Occipital lobe (tissue), 2 donors: ENCODE measurements around the gene ZNF148. TPM values are rescaled to one million over a fixed set of nuclear protein-coding genes. Genes with fewer than 3 reads are reported as not detected.

Experiments
- DNase-seq: peaks from one replicate; lab custom pipeline; 2025; lab: John Stamatoyannopoulos, UW
- total RNA-seq: library from RNA; depleted of rRNA; stranded (reverse); fragments of >200 nt; gene quantifications from one replicate; pipeline ENCODE4 v1.2.3, GENCODE V29; 2014

Gene ZNF148
- total RNA-seq, 1 donor from 2014 or later, result 111 TPM

DNA sequence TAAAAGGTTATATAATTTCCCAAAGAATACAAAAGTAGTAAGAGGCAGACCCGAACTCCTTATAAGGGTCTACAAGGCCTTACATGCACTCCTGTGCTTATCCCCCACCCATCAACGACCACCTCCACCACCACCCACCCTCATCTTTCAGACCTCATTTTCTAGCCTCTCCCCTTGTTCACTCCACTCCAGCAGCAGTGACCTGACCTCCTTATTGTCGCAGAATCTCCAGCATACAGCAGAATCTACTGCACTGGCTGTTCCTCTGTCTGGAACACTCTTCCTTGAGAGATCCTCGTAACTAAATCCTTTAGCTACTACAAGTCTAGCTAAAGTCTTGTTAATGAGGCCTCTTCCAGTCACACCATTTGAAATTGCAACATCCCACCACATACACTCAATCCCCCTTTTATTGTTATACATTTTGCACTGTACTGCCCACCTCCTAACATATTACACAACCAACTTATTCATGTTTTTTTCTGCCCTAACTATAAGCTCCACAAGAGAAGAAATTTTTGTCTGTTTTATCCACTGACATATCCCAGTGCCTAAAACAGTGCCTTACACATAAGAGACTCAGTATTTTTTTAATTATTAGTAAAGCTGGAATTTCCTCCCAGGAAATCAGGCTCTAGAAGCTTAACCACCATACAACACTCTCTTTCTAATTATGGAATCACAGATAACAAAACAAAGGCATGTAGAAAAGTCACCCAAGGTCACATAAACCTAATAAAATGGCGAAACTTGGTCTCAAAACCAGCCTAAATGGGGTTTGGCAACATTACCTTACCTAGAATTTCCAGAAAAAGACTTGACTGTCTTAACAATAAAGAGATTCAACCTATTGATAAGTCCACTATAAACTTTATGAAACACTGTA lies 40.2 kb downstream of the ZNF148 start:
- no peak for DNase-seq

DNA sequence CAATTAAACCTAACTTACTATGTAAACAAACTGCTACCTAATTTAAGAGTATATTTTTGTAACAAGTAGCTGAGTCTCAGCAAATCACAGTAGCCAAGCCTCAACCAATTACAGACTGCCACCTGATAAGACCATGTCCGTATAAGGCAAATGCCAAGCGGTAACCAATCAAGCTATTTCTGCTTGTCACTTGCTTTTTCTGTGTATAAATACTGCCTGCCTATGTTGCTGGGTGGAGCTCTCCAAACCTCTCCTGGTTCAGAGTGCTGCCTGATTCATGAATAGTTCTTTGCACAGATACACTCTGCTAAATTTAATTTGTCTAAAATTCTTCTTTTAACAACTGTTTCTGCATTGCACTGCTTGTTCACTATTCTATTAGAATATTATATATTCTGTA lies 42.6 kb downstream of the ZNF148 start:
- DNase-seq, result no peak

DNA sequence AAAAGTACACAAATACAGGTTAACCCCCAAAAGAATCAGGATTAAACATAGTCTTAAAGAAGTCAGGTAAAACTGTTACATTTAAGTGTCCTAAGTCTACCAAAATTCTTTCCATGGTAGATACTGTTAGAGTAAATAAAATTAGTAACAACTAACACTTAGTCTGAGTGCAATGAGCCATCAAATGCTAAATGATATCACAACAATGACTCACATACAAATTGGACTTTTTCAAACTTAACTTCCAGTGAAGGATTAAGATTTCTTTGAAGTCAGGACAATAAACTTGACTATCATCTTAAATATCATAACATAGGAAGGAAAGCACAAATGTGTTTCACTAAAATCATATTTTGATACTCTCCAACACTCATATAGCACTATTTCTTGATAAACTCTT lies 43.9 kb downstream of the ZNF148 start:
- DNase-seq, result no peak

DNA sequence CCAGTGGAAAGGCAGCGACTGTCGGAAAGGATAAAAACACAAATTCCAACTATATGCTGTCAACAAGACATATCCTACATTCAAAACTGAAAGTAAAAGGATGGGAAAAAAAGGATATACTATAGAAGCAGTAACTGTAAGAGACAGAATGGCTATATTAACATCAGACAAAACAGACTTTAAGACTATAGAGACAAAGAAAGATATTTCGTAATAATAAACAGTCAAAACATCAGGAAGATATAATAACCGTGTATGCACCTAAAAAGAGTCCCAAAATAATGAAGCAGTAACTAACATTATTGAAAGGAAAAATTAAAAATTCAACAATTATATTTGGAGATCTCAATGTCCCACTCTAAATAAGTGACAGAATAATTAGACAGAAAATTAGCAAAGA lies 48.2 kb downstream of the ZNF148 start:
- DNase-seq, result no peak

DNA sequence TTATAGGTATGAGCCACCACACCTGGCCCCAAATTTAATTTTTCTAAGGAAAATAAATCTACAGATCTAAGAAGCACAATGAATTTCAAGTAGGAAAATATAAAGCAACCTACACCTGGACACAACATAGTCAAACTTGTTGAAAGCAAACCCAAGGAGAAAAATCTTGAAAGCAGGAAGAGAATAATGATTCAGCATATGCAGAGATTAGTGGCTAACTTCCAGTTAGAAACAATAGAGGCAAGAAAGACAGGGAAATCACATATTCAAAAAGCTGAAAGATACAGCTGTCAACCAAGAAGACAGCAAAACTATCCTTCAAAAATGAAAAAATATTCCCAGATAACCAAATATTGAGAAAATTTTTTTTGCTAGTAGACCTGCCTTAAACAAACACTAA lies 49.4 kb downstream of the ZNF148 start:
- no peak for DNase-seq

DNA sequence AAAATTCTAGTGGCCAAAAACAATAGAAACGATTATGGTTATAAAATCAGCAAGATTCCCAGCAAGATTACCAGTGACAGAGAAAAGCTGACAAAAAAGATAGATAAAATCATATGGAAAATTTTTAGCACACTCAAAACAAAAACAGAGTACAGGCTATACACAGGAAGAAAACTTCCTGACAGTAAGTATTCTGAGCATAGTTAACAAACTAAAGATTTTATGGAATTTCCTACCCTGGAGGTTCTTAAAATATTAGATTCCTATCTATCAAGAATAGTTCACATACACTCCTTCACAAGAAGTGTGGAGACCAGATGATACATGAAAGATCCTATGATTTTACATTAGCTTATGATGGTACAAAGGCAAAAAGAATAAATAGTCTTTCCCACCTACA lies 50.8 kb downstream of the ZNF148 start:
- no peak for DNase-seq

DNA sequence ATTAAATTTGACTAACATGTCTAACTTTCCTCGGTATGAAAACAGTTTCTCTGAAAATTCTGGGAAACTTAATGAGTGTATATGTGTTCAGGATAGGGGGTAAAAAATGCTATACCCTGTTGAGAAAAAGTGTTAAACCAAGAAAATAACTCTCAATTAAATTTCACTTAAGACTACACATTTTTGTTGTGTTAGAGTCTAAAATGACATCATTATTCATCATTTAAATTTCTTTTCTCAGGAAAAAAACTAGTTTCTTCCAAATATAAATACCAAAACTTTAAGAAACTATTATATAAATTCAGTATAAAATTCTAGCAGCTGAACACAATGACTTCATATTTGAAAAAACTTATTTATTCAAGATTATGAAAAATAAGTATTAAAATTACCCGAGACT lies 52.2 kb downstream of the ZNF148 start:
- DNase-seq, result no peak

DNA sequence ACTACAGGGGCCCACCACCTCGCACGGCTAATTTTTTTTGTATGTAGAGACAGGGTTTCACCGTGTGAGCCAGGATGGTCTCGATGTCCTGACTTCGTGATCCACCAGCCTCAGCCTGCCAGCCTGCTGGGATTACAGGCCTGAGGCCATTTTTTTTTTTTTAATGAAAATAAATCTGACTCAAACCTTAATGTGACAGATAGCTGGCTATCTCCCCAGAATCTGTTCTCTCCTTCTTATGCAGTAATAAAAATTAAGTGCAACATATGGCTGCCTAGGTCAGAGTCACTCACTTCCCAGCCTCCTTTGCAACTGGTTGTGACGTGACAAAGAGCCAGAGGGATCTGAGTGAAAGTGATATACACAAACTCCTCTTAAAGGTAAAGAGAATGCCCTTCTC lies 53.0 kb downstream of the ZNF148 start:
- no peak for DNase-seq

DNA sequence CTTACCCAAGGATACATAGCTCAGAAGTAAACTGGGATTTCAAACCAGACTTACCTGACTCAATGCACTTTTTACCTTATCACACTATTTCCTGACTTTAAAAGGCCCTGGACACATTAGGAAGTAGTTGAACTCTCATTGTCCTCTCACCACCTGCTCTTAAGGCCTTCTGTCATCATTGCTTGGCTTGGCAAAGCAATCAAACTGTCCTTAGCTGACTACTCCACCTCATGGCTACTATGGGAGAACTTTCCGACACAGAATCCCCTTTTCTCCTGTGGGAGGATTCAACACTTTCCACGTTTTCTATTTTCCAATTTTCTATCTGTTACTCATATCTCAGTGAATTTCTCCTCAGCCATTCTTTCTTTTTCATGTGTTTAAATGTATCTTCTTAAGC lies 55.4 kb downstream of the ZNF148 start:
- DNase-seq, result no peak

DNA sequence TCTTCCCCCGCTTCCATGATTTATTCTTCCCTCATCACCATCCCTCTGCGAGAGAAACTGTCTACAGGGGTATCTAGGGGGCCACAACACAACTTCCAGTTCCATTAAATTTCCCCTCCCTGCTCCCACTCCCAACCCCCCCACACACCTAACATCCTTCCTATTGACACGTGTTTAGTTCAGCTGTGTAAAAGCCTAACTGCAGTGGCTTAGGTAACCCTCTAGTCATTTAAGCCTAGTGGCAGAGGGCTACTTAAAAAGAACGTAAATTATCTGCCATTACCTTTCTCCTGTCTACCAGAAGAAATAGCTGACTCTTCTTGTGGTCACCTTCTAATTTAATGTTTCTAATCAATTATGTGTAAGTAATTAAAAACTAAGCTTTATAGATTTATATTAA lies 56.3 kb downstream of the ZNF148 start:
- no peak for DNase-seq

DNA sequence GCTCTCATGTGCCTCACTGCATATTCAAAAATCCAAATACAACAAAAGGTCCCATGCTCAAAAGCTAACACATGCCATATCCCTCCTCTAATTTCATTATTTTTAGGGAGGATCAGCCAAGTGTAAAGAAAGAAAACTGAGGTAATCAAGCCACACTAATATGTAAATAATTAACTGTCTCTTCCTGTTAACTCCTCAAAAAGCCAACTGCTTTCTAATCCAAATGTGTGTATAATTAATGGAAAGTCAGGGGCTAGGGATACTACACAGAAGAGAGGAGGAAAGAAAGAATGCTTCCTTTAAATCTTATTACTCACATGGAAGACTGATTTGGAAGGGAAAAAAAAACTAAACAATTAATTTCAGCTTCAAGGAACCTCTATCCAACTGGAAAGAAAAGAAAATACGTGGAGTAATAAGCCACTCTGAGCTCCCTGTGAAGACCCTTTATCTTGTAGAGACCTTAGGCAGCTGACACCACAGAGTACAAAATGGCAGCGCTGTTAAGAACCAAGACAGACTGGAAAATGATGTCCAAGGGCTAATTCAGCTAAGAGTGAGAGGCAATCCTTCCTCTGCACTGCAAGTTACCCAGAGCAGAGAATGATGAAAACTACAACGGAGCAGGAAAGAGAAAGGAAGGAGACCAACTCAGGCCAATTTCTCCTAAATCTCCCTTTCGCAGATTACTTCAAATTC lies 56.8 kb downstream of the ZNF148 start:
- no peak for DNase-seq

DNA sequence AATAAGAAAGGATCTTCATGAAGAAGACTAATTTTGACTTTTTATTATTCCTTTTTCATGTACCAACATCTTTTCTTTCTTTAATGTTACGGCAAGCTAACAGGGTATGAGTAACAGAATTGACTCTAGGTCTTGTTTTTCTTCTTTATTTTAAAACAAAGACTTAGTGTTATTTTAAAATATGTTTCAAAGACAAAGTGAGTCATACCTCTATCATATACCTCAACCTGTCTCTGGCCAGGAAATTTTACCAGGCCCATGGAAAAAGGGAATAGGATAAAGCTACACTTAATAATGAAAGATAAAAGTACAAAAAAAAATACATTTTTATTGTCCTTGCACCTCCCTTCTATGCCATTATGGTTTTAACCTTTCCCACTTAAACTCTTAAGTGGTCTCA lies 57.4 kb downstream of the ZNF148 start:
- no peak for DNase-seq

DNA sequence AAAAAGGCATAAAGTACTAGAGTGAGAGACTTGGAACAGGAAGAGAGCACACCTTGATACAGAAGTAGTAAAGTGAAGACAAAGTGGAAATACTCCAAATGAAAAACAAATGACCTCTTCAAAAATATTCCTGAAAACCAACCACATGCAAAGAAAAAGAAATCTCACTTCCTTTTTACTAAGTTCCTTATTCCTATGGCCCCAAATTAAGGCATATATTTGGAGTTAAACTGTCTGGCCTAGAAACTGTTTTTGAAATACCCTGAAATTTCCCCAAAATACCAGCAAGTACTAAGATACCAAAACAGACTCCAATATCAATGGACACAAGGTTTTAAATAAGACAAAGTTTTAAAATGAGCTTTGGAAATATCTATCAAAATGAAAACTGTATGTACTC lies 58.2 kb downstream of the ZNF148 start:
- no peak for DNase-seq

DNA sequence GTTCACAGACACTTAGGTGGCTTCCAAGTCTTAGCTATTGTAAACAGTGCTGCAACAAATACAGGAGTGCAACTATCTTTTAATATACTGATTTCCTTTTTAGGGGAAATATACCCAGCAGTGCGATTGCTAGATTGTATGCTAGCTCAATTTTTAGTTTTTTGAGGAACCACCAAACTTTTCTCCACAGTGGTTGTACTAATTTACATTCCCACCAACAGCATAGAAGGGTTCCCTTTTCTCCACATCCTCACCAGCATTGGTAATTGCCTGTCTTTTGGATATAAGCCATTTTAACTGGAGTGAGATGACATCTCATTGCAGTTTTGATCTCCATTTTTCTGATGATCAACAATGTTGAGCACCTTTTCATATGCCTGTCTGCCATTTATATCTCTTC lies 58.9 kb downstream of the ZNF148 start:
- no peak for DNase-seq

DNA sequence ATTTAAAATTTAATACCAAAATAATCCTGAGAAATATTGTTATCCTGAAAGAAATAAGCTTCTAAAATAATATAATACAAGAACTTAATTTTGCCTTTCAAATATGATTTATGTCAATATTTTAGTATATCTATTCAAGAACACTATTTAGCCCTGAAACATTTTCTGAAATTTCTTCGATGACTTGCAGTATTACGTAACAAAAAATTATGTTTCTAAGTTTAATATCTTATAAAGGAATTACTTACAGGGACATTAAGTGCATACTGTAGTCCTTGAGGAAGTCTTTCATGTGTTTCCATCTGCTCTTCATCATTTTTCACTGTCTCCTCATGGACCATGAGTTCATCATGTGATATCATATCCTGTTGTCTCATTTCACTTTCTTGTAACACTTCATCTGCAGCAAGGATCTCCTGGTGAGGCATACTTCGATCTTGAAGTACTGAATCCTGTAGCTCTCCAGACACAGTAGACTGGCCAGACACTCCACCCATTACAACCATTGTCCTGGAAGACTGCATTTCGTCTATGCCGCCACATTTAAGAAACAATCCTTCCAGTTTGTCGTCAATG lies 62.0 kb downstream of the ZNF148 start:
- DNase-seq, result no peak

DNA sequence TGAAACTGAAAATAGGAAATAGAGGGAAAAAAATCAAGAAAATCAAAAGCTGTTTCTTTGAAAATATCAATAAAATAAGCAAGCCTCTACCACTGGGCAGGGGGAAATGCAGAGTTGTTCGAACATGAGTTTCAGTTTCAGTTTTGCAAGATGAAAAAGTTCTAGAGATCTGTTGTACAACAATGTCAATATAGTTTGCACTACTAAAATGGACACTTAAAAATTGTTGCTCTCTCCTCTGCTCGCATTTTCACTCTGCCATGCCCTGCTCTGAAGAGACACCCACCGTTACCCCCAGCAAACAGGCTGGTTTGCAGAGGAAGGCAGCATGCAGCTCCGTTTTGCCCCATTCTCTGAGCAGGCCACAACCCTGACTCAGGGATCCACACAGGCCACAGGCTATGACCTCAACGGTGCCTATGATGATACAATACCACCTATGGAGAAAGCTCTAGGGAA lies 64.5 kb downstream of the ZNF148 start:
- DNase-seq, result no peak

DNA sequence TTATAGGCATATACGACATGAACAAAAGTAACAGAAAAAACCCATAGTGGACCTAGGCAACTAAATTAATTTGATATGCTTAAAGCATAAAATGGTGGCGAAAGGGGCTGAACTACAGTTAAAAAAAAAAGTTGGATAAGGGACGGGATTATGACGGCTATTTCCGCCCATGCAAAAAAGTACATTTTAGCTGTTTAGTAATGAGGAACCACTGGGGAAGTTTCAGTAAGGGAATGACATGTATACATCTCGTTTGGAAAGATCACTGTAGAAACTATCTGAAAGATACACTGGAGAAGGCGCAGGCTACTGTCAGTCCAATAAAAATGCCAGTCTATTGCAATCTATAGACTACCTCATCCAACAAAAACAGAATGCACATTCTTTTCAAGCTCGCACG lies 65.6 kb downstream of the ZNF148 start:
- DNase-seq, result no peak

DNA sequence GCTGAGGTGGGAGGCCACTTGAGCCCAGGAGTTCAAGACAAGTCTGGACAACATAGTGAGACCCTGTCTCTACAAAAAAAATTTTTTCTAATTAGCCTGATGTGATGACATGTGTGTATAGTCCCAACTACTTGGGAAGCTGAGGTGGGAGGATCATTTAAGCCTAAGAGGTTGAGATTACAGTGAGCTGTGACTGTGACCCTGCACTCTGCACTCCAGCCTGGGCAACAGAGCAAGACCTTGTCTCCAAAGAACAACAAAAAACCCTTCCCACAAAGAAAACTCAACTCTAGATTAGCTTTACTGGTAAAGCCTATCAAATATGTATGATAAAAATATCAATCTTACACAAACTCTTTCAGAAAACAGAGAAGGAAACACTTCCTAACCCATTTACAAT lies 68.5 kb downstream of the ZNF148 start:
- no peak for DNase-seq

DNA sequence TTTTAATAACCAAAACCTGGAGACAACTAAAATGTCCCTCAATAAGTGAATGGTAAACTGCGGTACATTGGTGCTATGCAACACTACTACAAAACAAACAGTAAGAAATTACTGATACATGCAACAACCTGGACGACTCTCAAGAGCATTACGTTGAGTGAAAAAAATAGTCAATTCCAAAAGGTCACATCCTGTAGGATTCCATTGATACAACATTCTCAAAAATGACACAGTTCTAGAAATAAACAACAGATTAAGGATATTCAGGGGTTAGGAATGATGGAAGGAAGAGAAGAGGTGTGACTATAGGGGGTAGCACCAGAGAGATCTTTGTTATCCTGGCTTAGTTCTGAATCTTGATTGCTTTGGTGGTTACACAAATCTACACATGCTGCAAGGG lies 72.2 kb downstream of the ZNF148 start:
- no peak for DNase-seq

DNA sequence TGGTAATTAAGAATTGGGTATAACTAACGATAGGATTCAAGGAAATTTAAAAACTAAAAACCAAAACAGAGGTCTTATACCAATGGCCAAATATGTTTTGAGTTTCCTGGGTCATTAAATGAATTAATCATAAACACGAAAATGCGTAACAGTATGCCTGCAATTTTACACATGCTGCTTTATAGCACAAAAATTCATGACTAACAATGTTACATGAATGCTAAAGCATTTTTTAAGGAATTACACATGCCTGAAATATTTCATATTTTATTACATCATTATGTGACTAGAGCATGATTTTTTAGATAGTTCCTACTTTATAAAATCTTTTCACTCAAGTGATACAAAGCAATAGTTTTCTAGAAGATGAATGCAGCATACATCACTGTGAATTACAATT lies 74.7 kb downstream of the ZNF148 start:
- DNase-seq, result no peak

DNA sequence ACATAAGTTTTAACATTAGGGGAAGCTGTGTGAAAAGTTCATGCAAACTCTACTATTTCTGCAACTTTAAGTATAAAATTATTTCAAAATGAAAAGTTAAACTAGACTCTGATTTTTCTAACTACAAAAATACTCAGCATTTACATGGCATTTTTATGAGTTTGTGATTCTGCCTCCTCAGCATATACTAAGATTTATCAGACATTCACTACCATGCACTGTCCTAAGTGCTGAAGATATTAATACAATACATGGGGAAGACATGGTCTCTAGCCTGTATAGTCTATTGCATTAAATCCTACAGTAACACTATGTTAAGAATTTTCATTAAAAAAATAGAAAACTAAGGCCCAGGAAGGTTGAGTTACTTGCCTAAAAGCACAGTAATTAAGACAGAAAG lies 80.7 kb downstream of the ZNF148 start:
- DNase-seq, result no peak

DNA sequence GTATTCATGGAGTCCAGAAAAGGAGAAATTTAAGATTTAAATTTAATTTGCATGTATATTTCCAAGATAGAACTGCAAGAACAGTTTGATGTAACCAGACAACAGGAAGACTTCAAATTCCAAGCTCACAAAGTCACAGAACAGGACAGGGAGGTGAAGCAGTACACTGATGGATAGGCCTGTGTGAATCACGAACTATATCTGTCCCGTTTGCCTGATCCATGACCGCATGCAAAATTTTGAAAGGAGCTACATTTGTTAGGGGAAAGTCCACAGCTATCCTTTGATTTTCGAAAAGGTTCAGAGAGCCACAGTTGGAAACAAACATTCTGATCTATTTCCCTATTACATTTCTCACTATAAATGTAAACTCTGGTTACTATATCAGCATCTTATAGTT lies 83.1 kb downstream of the ZNF148 start:
- DNase-seq, result no peak
